ENCODE measurements around the gene GLUL.
A peak's percentile ranks its signal among the peaks of the same experiment; 100 is the strongest.
"Not testable (repeated sequence)": the region's sequence is repeated elsewhere in the genome, so short reads cannot be mapped to it uniquely, and the experiment has no call there.

The GLUL gene

GRCh38 chr1:182394055-182394775 is 2.6 kb upstream of the GLUL start:
- peak; percentile 48 for DNase-seq

- peak; percentile 55 for DNase-seq
These were observed 749 bp upstream of the GLUL start for GRCh38 chr1:182392050-182393028.

- DNase-seq = no peak
These were observed 595 bp downstream of the GLUL start for GRCh38 chr1:182391028-182391361.

GRCh38 chr1:182389619-182390047 is 2.0 kb downstream of the GLUL start:
- DNase-seq = peak; percentile 65

- DNase-seq = no peak
These were observed 3.0 kb downstream of the GLUL start for GRCh38 chr1:182388392-182389134.

- DNase-seq = no peak
These were observed 4.0 kb downstream of the GLUL start for GRCh38 chr1:182387566-182387965.

GRCh38 chr1:182386980-182387379 is 4.6 kb downstream of the GLUL start:
- no peak for DNase-seq

GRCh38 chr1:182385885-182386853 is 5.4 kb downstream of the GLUL start:
- DNase-seq = peak; percentile 54

- peak; percentile 46 for DNase-seq
These were observed 7.1 kb downstream of the GLUL start for GRCh38 chr1:182384387-182384960.

GRCh38 chr1:182383934-182384333 is 7.7 kb downstream of the GLUL start:
- peak; percentile 38 for DNase-seq

GRCh38 chr1:182383037-182383661 is 8.4 kb downstream of the GLUL start:
- DNase-seq = peak; percentile 19

- DNase-seq = no peak
These were observed 9.4 kb downstream of the GLUL start for GRCh38 chr1:182381962-182382819.

- no peak for DNase-seq
These were observed 11.4 kb downstream of the GLUL start for GRCh38 chr1:182380199-182380598.

- not testable (repeated sequence) for DNase-seq
These were observed 11.8 kb downstream of the GLUL start for GRCh38 chr1:182379781-182380180.

- no peak for DNase-seq
These were observed 14.5 kb downstream of the GLUL start for GRCh38 chr1:182376936-182377574.

- DNase-seq = no peak
These were observed 17.3 kb downstream of the GLUL start for GRCh38 chr1:182374101-182374834.

- DNase-seq = no peak
These were observed 21.1 kb downstream of the GLUL start for GRCh38 chr1:182370532-182370931.

GRCh38 chr1:182368903-182369302 is 22.7 kb downstream of the GLUL start:
- no peak for DNase-seq

- no peak for DNase-seq
These were observed 23.2 kb downstream of the GLUL start for GRCh38 chr1:182368358-182368757.
